ENCODE data around the gene CEP72. TPM values are rescaled to one million over a fixed set of nuclear protein-coding genes. Genes with fewer than 3 reads are reported as not detected.

The CEP72 gene
- total and polyA plus RNA-seq, 2 donors (not counting 1 experiment from before 2014, with no cell fraction given) = 7.7 to 32.9 TPM

GRCh38 chr5:586751-587285, 25.3 kb upstream of the CEP72 start:
- no peak overlapping the region for H3K4me2 ChIP-seq (replicated peaks; ENCODE audit: low read depth, low read length, poor library complexity, severe bottlenecking)
- intact Hi-C loops (cut with micrococcal nuclease) = no loop called here
- no peaks in the 10 kb centered on the region for H4K20me1 ChIP-seq (ENCODE audit: control insufficient read depth, insufficient read depth, low read length, poor library complexity, severe bottlenecking)
- H3K27ac Mint-ChIP-seq = no peak overlapping the region
- DNase-seq (no peak), ATAC-seq (ENCODE audit: low read depth) (no peak)
- no peaks in the 10 kb centered on the region for H3K36me3 ChIP-seq (replicated peaks in 1 of 2; ENCODE audit: control extremely low read depth in 1 of 2, control insufficient read depth in 1 of 2, extremely low read depth in 1 of 2, insufficient read depth in 2 of 2, low read length in 1 of 2)
- CTCF ChIA-PET = no interaction called here
- H3K4me1 Mint-ChIP-seq = no peaks in the 10 kb centered on the region
- H3K4me1 ChIP-seq (ENCODE audit: control insufficient read depth in 2 of 2, insufficient read depth in 2 of 2, low read length in 2 of 2) = no peaks in the 10 kb centered on the region
- peaks cover 0 to 13% (median 4%) of the 10 kb centered on the region in 4 experiments for H3K27me3 ChIP-seq (replicated peaks in 1 of 4; ENCODE audit: control extremely low read depth in 1 of 4, control insufficient read depth in 3 of 4, insufficient read depth in 4 of 4, low read length in 3 of 4)
- H2AFZ ChIP-seq (ENCODE audit: insufficient read depth, low read depth, low read length, poor library complexity, severe bottlenecking) = no peak overlapping the region
- no peak overlapping the region for H3K9ac ChIP-seq (ENCODE audit: low read length)
- 87% methylated on average over 8 of the region's 9 CpGs for WGBS (ENCODE audit: insufficient coverage)
- no peak overlapping the region for H3K4me3 Mint-ChIP-seq
- POLR2A ChIA-PET = no interaction called here
- H3K27me3 Mint-ChIP-seq = peaks cover 39% of the 10 kb centered on the region
- H3K27ac ChIP-seq (ENCODE audit: low read length in 2 of 2) = no peak overlapping the region
- no peak overlapping the region for H3K4me3 ChIP-seq (ENCODE audit: control extremely low read depth in 1 of 5, extremely low read depth in 1 of 5, insufficient read depth in 1 of 5, low read depth in 2 of 5, low read length in 4 of 5)
- no peak for TF ChIP-seq CTCF (IDR thresholded peaks at IDR 0.05)
- TF ChIP-seq EZH2 (IDR thresholded peaks at IDR 0.05; ENCODE audit: borderline replicate concordance, insufficient read depth, low read depth, low read length, poor library complexity, severe bottlenecking) = no peak
- no peaks in the 10 kb centered on the region for H3K79me2 ChIP-seq (ENCODE audit: control insufficient read depth, insufficient read depth, low read length)
- peaks cover 5% of the 10 kb centered on the region for H3K9me3 Mint-ChIP-seq (ENCODE audit: insufficient read depth)
- peaks cover 0 to 13% (median 3%) of the 10 kb centered on the region in 3 donors for H3K9me3 ChIP-seq (ENCODE audit: control extremely low read depth in 1 of 3, control insufficient read depth in 2 of 3, insufficient read depth in 1 of 3, low read length in 2 of 3)

- Histone ChIP-seq H3K9me3 (ENCODE audit: control extremely low read depth in 1 of 3, control insufficient read depth in 2 of 3, insufficient read depth in 1 of 3, low read length in 2 of 3) (peaks cover 0 to 13% (median 3%) of the 10 kb centered on the region in 3 donors), H3K4me3 (ENCODE audit: control extremely low read depth in 1 of 5, extremely low read depth in 1 of 5, insufficient read depth in 1 of 5, low read depth in 2 of 5, low read length in 4 of 5) (no peak overlapping the region), H3K27me3 (replicated peaks in 1 of 4; ENCODE audit: control extremely low read depth in 1 of 4, control insufficient read depth in 3 of 4, insufficient read depth in 4 of 4, low read length in 3 of 4) (peaks cover 0 to 16% (median 5%) of the 10 kb centered on the region in 4 experiments), H3K4me2 (replicated peaks; ENCODE audit: low read depth, low read length, poor library complexity, severe bottlenecking) (no peak overlapping the region), H3K4me1 (ENCODE audit: control insufficient read depth in 2 of 2, insufficient read depth in 2 of 2, low read length in 2 of 2) (no peaks in the 10 kb centered on the region), H2AFZ (ENCODE audit: insufficient read depth, low read depth, low read length, poor library complexity, severe bottlenecking) (no peak overlapping the region), H3K79me2 (ENCODE audit: control insufficient read depth, insufficient read depth, low read length) (no peaks in the 10 kb centered on the region), H3K9ac (ENCODE audit: low read length) (no peak overlapping the region), H3K27ac (ENCODE audit: low read length in 2 of 2) (no peak overlapping the region), H4K20me1 (ENCODE audit: control insufficient read depth, insufficient read depth, low read length, poor library complexity, severe bottlenecking) (no peaks in the 10 kb centered on the region), H3K36me3 (replicated peaks in 1 of 2; ENCODE audit: control extremely low read depth in 1 of 2, control insufficient read depth in 1 of 2, extremely low read depth in 1 of 2, insufficient read depth in 2 of 2, low read length in 1 of 2) (no peaks in the 10 kb centered on the region)
- ChIA-PET POLR2A (no interaction called here), CTCF (no interaction called here)
- no peak overlapping the region for H3K4me3 Mint-ChIP-seq
- intact Hi-C loops (cut with micrococcal nuclease) = no loop called here
- 91% methylated on average over 4 of the region's 6 CpGs for WGBS (ENCODE audit: insufficient coverage)
- TF ChIP-seq EZH2 (IDR thresholded peaks at IDR 0.05; ENCODE audit: borderline replicate concordance, insufficient read depth, low read depth, low read length, poor library complexity, severe bottlenecking) = no peak
- no peak for TF ChIP-seq CTCF (IDR thresholded peaks at IDR 0.05)
- no peaks in the 10 kb centered on the region for H3K4me1 Mint-ChIP-seq
- DNase-seq (no peak), ATAC-seq (ENCODE audit: low read depth) (no peak)
- H3K27ac Mint-ChIP-seq = no peak overlapping the region
- H3K9me3 Mint-ChIP-seq (ENCODE audit: insufficient read depth) = peaks cover 5% of the 10 kb centered on the region
- peaks cover 37% of the 10 kb centered on the region for H3K27me3 Mint-ChIP-seq
Observed at GRCh38 chr5:587403-587802, 24.7 kb upstream of the CEP72 start.

Data from B cell (primary cell).